GM20431 (cell line): ENCODE data around the gene HECW1.
"Not testable (repeated sequence)": the region's sequence is repeated elsewhere in the genome, so short reads cannot be mapped to it uniquely, and the experiment has no call there.

Source experiments
- in situ Hi-C: fragments of 300-500 bp; cut with MseI, MboI; formaldehyde crosslinking; loops from one replicate; pipeline ENCODE4 v1.15.0; 2020; ENCODE audit warnings: low sequenced_read_pairs; ENCODE audit not compliant: unreplicated experiment

HECW1 gene

GRCh38 chr7:43111630-43112458 is 603 bp upstream of the HECW1 start:
- in situ Hi-C loops: no loop called here

GRCh38 chr7:43112941-43113621 is 634 bp downstream of the HECW1 start:
- in situ Hi-C loops: no loop called here

GRCh38 chr7:43113622-43114457 is 1.4 kb downstream of the HECW1 start:
- in situ Hi-C loops: no loop called here

DNA sequence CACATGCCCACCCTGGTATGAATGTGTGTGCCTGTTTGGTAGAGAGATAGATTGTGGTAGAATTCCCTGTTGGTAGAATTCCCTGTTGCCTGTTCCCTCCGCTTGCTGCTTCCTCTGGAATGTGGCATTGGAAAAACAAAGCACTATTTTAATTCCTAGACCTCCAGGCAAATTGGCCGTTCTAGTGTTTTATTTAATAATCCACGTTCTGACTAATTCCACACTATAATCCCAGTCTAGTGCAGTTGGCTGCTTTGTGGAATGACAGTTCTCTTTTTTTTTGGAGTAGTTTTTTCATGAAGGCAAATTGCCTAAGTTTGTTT is 2.0 kb downstream of the HECW1 start:
- in situ Hi-C loops: no loop called here

- in situ Hi-C loops: no loop called here
These were observed 4.0 kb downstream of the HECW1 start for GRCh38 chr7:43116451-43116850.

- in situ Hi-C loops: no loop called here
These were observed 4.6 kb downstream of the HECW1 start for GRCh38 chr7:43117095-43117494.

GRCh38 chr7:43117861-43118260 is 5.4 kb downstream of the HECW1 start:
- in situ Hi-C loops: no loop called here

DNA sequence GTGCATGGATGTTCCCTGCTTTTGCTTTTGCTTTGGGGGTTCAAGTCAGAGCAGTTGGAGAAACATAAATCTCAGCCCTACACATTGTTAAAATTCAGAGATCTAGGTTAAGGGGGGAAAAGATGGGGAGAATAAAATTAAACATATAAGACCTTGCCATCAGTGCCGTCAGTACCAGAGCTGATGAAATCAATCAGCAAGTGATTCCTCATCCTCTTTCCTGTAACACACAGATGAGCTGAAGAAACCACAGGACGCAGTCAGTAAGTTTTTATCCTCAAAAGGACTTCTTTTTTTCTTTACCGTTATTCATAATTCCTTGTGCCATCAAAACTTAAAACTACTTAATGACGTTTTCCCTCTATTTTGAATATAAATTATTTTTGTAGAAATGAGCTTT is 5.9 kb downstream of the HECW1 start:
- in situ Hi-C loops: no loop called here

- in situ Hi-C loops: no loop called here
These were observed 7.1 kb downstream of the HECW1 start for GRCh38 chr7:43119371-43120075.

GRCh38 chr7:43121973-43122372 is 9.5 kb downstream of the HECW1 start:
- in situ Hi-C loops: no loop called here

GRCh38 chr7:43123457-43123856 is 11.0 kb downstream of the HECW1 start:
- in situ Hi-C loops: no loop called here

DNA sequence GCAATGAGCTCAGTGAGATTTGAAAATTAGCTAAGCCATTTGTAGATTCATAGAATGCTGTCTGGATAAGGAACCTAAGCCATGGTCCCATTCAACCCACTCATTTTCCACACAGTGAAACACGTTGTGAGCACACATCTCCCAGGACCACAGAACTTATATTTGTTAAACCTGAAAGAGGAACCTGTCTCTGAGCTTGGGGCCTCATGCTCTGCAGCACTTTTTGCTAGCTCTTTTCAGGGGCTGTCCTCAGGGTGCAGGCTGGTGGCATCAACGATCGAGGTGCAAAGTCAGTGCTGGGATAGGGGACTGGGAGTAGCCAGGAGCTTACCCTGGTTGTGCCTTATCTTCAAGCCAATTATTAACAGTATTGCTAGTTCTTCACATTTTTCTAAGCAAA is 11.9 kb downstream of the HECW1 start:
- in situ Hi-C loops: no loop called here

DNA sequence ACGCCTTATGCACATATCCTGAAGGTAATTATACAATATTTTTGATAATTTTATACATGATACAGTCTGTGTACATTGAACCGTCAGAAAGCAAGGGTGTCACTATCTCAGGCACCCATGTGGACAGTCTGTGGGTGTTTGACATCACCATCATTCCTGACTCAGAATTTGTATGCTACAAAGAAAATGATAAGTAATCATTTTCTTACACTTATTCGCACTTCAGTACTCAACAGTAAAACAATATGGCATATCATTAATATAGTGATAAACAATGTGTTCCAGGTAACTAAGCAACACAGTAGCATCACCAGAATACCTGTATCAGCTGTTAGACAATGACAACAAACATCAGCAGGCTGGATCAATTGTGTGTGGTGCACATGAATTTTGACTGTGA is 17.9 kb downstream of the HECW1 start:
- in situ Hi-C loops: no loop called here

- in situ Hi-C loops: no loop called here
These were observed 22.7 kb downstream of the HECW1 start for GRCh38 chr7:43135129-43135528.

DNA sequence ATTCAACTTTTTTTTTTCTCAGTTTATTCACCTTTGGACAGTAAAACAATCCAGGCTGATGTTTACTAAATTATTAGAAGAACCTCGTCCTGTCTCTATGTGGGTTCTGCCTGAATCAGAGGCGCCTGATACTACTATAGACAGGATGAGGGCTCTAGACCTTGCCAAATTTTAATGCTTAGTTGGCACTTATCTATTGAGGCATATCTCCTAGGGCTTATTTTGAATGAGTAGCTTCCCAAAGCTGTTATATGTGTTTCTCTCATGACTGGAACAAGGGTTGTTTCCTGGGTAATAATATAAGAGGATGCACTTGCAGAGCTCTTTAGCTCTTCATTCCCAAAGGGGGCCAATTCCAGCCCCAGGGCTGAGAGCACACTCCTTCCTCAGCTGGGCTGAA is 23.6 kb downstream of the HECW1 start:
- in situ Hi-C loops: no loop called here

DNA sequence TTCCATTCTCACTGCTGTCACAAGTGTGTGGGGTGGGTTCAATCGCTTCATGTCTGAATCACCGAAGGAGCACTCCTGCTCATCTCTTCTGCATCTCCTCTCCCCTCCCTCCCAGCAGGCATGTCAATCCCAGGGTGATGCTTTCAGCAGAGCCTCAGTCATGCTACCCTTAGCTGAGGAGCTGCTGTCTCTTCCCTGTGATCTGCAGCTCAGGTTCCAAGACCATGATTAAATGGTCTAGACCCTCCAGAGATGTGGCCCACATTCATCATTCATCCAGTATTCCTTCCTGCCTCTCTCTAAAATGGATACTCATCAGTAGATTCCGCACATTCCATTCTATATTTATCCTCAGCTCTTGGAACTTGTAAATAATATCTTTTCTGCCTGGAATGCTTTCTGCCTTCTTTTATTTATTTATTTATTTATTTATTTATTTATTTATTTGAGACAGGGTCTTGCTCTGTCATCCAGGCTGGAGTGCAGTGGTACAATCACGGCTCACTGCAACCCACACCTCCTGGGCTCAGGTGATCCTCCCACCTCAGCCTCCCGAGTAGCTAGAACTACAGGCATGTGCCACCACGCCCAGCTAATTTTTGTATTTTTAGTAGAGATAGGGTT is 24.8 kb downstream of the HECW1 start:
- in situ Hi-C loops: not testable (repeated sequence)

- in situ Hi-C loops: no loop called here
These were observed 25.4 kb downstream of the HECW1 start for GRCh38 chr7:43137811-43138210.

- in situ Hi-C loops: no loop called here
These were observed 26.3 kb downstream of the HECW1 start for GRCh38 chr7:43138710-43139109.

DNA sequence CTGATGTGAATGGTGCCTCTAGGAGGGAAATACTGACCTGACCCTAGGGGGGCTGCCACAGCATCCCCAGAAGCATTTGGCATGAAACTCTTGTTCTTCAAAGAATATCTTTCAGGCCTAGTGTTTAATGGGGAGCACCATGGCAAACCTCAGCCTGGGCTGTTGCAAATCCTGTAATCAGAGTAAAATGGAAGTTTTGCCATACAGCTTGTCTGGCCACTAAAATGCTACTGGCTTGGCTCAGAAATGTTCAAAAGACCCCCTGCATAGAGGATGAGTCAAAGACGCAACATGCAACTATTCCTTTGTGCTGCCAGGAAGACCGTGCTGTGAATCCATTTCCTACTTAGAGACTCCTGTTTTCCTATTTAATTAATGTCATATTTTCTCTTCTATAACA is 26.7 kb downstream of the HECW1 start:
- in situ Hi-C loops: no loop called here

GRCh38 chr7:43140186-43140585 is 27.7 kb downstream of the HECW1 start:
- in situ Hi-C loops: no loop called here
